DMS153 (cell line): ENCODE measurements around the gene POLR1A.

Experiments used
- DNase-seq: peaks from one replicate; lab custom pipeline; 2025; lab: John Stamatoyannopoulos, UW

The POLR1A gene

DNA sequence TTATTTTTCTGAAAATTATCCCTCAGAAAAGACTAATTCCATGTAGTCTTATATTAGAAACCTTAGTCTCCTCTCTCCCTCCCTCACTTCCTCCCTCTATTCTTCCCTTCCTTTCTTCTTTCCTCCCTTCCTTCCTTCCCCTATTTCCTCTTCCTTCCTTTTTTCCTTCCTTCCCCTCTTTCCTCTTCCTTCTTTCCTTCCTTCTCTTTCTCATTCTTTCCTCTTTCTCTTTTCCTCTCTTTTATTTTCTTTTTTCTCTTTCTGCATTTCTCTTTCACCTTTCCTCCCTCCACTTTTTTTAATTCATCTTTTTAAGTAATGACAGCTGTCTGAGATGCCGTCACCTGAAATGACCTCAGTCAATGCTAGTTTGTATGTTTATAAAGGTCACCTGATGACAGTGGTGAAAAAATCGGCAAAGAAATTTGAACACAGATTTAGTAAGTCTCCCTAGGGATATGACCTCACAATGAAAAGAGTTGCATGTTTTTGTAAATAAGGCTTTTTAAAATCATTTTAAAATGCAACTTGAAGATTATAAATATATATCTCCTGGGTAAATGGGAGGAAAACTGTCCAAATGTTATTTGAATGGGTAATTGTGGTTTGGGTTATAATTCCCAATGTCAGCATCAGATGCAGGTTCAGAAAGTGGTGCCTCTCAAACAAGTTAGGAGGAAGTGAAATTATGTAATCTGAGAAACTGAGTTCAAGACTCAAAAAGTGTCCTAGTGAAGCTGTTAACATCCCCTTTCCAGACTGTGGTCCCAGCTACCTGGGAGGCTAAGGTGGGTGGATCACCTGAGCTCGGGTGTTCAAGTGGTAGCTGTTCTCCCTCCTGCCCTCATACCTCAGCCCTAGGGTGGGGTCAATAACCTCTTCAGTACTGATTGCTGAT is 126.6 kb downstream of the POLR1A start:
- DNase-seq: no peak

GRCh38 chr2:85976106-85976920 is 129.4 kb downstream of the POLR1A start:
- DNase-seq: no peak

GRCh38 chr2:85975581-85975980 is 130.1 kb downstream of the POLR1A start:
- DNase-seq: no peak

DNA sequence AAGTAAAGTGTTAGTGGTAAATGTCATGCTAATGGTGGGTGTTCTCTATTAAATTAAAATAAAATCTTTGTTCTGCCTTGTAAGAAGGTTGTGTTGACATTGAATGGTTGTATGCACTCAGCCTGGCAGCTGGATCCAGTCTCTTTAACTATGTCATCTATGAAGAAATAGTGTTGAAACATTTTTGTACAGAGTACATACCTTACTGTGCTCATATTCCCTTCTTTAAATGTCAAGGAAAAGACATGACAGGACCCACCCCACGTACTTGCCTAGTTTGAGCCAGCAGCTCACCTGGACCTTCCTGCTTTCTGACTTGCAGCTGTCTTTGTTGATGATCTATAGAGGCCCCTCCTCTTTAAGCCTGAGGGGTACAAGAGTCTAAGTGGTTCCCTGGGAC is 131.3 kb downstream of the POLR1A start:
- DNase-seq: no peak

GRCh38 chr2:85972355-85972754 is 133.3 kb downstream of the POLR1A start:
- no peak for DNase-seq

GRCh38 chr2:85971366-85971765 is 134.3 kb downstream of the POLR1A start:
- DNase-seq: no peak
